ENCODE measurements around the gene MAGED4. TPM values are rescaled to one million over a fixed set of nuclear protein-coding genes. Genes with fewer than 3 reads are reported as not detected.
"Not testable (repeated sequence)": the region's sequence is repeated elsewhere in the genome, so short reads cannot be mapped to it uniquely, and the experiment has no call there.

The MAGED4 gene
- total RNA-seq = 1 to 10 TPM; 2.2 to 2.6 TPM
- 1 to 10 TPM in 1 of 2 donors, under 1 TPM in 1; 0.88 to 1.8 TPM for polyA plus RNA-seq
- long read RNA-seq, donor 1, partial matches to known transcripts = 0 of 1 reads
- long read RNA-seq, donor 1, other reads (novel, unspliced or antisense) = 0 of 1 reads
- long read RNA-seq, donor 2, partial matches to known transcripts = 1 of 7 reads
- long read RNA-seq, donor 2, other reads (novel, unspliced or antisense) = 0 of 7 reads

GRCh38 chrX:52184440-52185077, at the start of gene MAGED4:
Gene MAGED4, plus strand, starts transcription at chrX:52184888. Its CDS starts 1,035 bp downstream, at chrX:52185923.
- intact Hi-C loops (cut with DNase I); H3K27ac ChIP-seq (ENCODE audit: low read depth in 1 of 2, low read length in 2 of 2); H3K4me3 ChIP-seq (ENCODE audit: low read length in 2 of 2); DNase-seq; H3K27me3 ChIP-seq (ENCODE audit: control insufficient read depth in 1 of 2, insufficient read depth in 2 of 2, low read length in 1 of 2); H3K9me3 ChIP-seq (ENCODE audit: control insufficient read depth, low read length); H3K4me1 ChIP-seq (ENCODE audit: control insufficient read depth in 1 of 2, insufficient read depth in 2 of 2, low read length in 2 of 2); H3K36me3 ChIP-seq (ENCODE audit: control insufficient read depth in 1 of 2, insufficient read depth in 2 of 2, low read length in 1 of 2): not testable (repeated sequence)
- peak; percentile 16 for ATAC-seq (ENCODE audit: low FRiP score)
- WGBS, 2 donors = no CpG with 5 or more reads among the region's 40 CpGs

DNA sequence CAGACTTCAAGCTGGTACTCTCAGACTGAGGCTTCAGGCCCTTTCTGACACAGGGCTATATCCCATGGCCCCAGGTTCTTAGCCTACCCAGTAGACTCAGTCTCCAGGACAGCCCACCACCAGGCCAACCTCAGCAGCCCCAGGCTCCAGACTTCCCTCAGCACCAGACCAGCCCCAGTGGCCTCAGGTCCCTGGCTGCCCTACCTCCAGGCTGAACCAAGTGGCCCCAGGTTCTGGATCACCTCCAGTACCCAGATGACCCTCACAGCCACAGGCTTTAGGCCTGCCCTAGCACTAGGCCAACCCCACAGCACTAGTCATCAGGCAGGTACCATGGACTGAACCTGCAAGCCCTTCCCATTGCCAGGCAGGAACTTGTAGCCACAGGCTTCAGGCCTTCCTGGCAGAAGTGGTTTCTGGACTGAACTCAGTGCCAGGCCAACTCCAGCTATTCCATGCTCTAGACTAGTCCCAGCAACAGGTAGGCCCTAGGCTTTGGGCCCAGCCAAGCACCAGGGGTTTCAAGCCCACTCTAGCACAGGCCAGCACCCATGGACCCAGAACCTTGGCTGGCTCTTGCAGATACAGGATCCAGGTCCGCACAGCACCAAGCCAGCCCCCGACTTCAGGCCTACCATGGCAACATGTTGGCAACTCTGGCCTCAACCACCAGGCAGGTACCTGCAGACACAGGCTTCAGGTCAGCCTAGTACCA, 45.7 kb upstream of the MAGED4 start:
- ATAC-seq (ENCODE audit: low FRiP score) (no peak), DNase-seq (no peak)
- WGBS, 2 donors = 86 to 92% methylated on average over 2 of the region's 2 CpGs
- no peaks in the 10 kb centered on the region for H3K27me3 ChIP-seq (ENCODE audit: control insufficient read depth in 1 of 2, insufficient read depth in 2 of 2, low read length in 1 of 2)
- intact Hi-C loops (cut with DNase I) = no loop called here
- H3K9me3 ChIP-seq (ENCODE audit: control insufficient read depth, low read length) = no peaks in the 10 kb centered on the region
- H3K36me3 ChIP-seq (ENCODE audit: control insufficient read depth in 1 of 2, insufficient read depth in 2 of 2, low read length in 1 of 2) = no peaks in the 10 kb centered on the region
- no peak overlapping the region for H3K27ac ChIP-seq (ENCODE audit: low read depth in 1 of 2, low read length in 2 of 2)
- H3K4me1 ChIP-seq (ENCODE audit: control insufficient read depth in 1 of 2, insufficient read depth in 2 of 2, low read length in 2 of 2) = no peaks in the 10 kb centered on the region
- no peak overlapping the region for H3K4me3 ChIP-seq (ENCODE audit: low read length in 2 of 2)

GRCh38 chrX:52139545-52139895, 45.2 kb upstream of the MAGED4 start:
- DNase-seq (no peak), ATAC-seq (ENCODE audit: low FRiP score) (peak; percentile 11)
- Histone ChIP-seq H3K27me3 (ENCODE audit: control insufficient read depth in 1 of 2, insufficient read depth in 2 of 2, low read length in 1 of 2) (no peaks in the 10 kb centered on the region), H3K27ac (ENCODE audit: low read depth in 1 of 2, low read length in 2 of 2) (no peak overlapping the region), H3K36me3 (ENCODE audit: control insufficient read depth in 1 of 2, insufficient read depth in 2 of 2, low read length in 1 of 2) (no peaks in the 10 kb centered on the region), H3K4me3 (ENCODE audit: low read length in 2 of 2) (no peak overlapping the region), H3K9me3 (ENCODE audit: control insufficient read depth, low read length) (no peaks in the 10 kb centered on the region), H3K4me1 (ENCODE audit: control insufficient read depth in 1 of 2, insufficient read depth in 2 of 2, low read length in 2 of 2) (no peaks in the 10 kb centered on the region)
- intact Hi-C loops (cut with DNase I) = no loop called here

- DNase-seq (no peak), ATAC-seq (ENCODE audit: low FRiP score) (peak; percentile 26)
- no peaks in the 10 kb centered on the region for H3K27me3 ChIP-seq (ENCODE audit: control insufficient read depth in 1 of 2, insufficient read depth in 2 of 2, low read length in 1 of 2)
- H3K27ac ChIP-seq (ENCODE audit: low read depth in 1 of 2, low read length in 2 of 2) = no peak overlapping the region
- H3K9me3 ChIP-seq (ENCODE audit: control insufficient read depth, low read length) = no peaks in the 10 kb centered on the region
- H3K4me1 ChIP-seq (ENCODE audit: control insufficient read depth in 1 of 2, insufficient read depth in 2 of 2, low read length in 2 of 2) = no peaks in the 10 kb centered on the region
- intact Hi-C loops (cut with DNase I) = no loop called here
- no peaks in the 10 kb centered on the region for H3K36me3 ChIP-seq (ENCODE audit: control insufficient read depth in 1 of 2, insufficient read depth in 2 of 2, low read length in 1 of 2)
- WGBS, 2 donors = 38 to 72% methylated on average over 1 of the region's 1 CpG
- no peak overlapping the region for H3K4me3 ChIP-seq (ENCODE audit: low read length in 2 of 2)
These were observed 44.7 kb upstream of the MAGED4 start for GRCh38 chrX:52140020-52140419.

DNA sequence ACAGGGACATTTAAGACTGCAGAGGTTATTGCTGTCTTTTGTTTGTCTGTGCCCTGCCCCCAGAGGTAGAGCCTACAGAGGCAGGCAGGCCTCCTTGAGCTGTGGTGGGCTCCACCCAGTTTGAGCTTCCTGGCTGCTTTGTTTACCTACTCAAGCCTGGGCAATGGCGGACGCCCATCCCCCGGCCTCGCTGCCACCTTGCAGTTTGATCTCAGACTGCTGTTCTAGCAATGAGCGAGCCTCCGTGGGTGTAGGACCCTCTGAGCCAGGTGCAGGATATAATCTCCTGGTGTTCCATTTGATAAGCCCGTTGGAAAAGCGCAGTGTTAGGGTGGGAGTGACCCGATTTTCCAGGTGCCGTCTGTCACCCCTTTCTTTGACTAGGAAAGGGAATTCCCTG, 34.0 kb upstream of the MAGED4 start:
- H3K4me1 ChIP-seq (ENCODE audit: control insufficient read depth in 1 of 2, insufficient read depth in 2 of 2, low read length in 2 of 2); intact Hi-C loops (cut with DNase I); DNase-seq; H3K27ac ChIP-seq (ENCODE audit: low read depth in 1 of 2, low read length in 2 of 2); ATAC-seq (ENCODE audit: low FRiP score); H3K4me3 ChIP-seq (ENCODE audit: low read length in 2 of 2); H3K36me3 ChIP-seq (ENCODE audit: control insufficient read depth in 1 of 2, insufficient read depth in 2 of 2, low read length in 1 of 2); H3K27me3 ChIP-seq (ENCODE audit: control insufficient read depth in 1 of 2, insufficient read depth in 2 of 2, low read length in 1 of 2); H3K9me3 ChIP-seq (ENCODE audit: control insufficient read depth, low read length): not testable (repeated sequence)
- WGBS, 2 donors = 65 to 89% methylated on average over 10 of the region's 10 CpGs

GRCh38 chrX:52160140-52160539, 24.5 kb upstream of the MAGED4 start:
- intact Hi-C loops (cut with DNase I); H3K36me3 ChIP-seq (ENCODE audit: control insufficient read depth in 1 of 2, insufficient read depth in 2 of 2, low read length in 1 of 2); H3K27me3 ChIP-seq (ENCODE audit: control insufficient read depth in 1 of 2, insufficient read depth in 2 of 2, low read length in 1 of 2); H3K4me1 ChIP-seq (ENCODE audit: control insufficient read depth in 1 of 2, insufficient read depth in 2 of 2, low read length in 2 of 2); ATAC-seq (ENCODE audit: low FRiP score); H3K4me3 ChIP-seq (ENCODE audit: low read length in 2 of 2); H3K27ac ChIP-seq (ENCODE audit: low read depth in 1 of 2, low read length in 2 of 2); H3K9me3 ChIP-seq (ENCODE audit: control insufficient read depth, low read length); DNase-seq: not testable (repeated sequence)
- 58 to 80% methylated on average over 8 of the region's 8 CpGs for WGBS, 2 donors

DNA sequence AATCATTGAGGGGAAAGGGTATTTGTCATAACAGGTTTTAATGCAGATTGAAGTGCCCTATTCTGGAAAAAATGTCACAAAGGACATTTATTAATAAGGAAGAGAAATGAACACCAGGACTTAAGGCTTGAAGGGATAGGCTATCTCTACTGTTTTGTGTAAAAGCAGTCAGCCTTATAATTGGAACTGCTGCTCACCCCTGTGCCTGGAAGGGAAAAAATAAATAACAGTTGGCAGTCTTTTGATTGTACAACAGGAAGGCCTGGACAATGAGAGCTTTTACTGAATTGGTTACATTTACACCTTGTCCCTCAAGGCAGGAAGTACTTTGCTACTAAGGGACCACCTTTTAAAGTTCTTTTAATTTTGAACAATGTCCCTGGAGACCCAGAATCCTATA, 17.8 kb upstream of the MAGED4 start:
- H3K9me3 ChIP-seq (ENCODE audit: control insufficient read depth, low read length) = no peaks in the 10 kb centered on the region
- DNase-seq = no peak
- H3K4me3 ChIP-seq (ENCODE audit: low read length in 2 of 2) = no peak overlapping the region
- H3K4me1 ChIP-seq (ENCODE audit: control insufficient read depth in 1 of 2, insufficient read depth in 2 of 2, low read length in 2 of 2) = no peaks in the 10 kb centered on the region
- intact Hi-C loops (cut with DNase I) = no loop called here
- ATAC-seq (ENCODE audit: low FRiP score) = no peak
- no peaks in the 10 kb centered on the region for H3K36me3 ChIP-seq (ENCODE audit: control insufficient read depth in 1 of 2, insufficient read depth in 2 of 2, low read length in 1 of 2)
- no peaks in the 10 kb centered on the region for H3K27me3 ChIP-seq (ENCODE audit: control insufficient read depth in 1 of 2, insufficient read depth in 2 of 2, low read length in 1 of 2)
- H3K27ac ChIP-seq (ENCODE audit: low read depth in 1 of 2, low read length in 2 of 2) = no peak overlapping the region

DNA sequence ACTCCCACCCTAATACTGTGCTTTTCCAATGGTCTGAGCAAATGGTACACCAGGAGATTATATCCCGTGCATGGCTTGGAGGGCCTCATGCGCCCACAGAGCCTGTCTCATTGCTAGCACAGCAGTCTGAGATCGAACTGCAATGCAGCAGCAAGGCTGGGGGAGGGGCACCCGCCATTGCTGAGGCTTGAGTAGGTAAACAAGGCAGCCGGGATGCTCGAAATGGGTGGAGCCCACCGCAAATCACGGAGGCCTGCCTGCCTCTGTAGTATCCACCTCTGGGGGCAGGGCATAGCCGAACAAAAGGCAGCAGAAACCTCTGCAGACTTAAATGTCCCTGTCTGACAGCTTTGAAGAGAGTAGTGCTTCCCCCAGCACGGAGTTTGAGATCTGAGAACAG, 13.6 kb upstream of the MAGED4 start:
- intact Hi-C loops (cut with DNase I); DNase-seq; H3K4me3 ChIP-seq (ENCODE audit: low read length in 2 of 2): not testable (repeated sequence)

DNA sequence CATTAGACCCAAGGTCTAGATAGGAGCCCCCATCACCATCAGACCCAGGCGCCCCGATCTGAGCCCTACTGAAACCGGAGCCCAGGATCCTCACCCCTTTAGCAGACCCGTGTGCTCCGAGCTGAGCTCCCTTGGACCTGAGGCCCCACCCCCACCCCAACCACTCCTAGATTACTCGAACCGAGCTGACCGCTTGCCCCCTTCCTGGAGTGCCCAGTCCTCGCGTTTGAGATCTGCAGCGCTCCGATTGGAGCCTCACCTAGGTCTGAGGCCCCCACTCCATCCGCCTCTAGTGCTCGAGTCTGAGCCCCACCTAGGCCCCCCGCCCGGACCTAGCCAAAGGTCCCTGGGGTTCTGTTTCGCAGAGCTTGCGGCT, 378 bp downstream of the MAGED4 start:
- H3K36me3 ChIP-seq (ENCODE audit: control insufficient read depth in 1 of 2, insufficient read depth in 2 of 2, low read length in 1 of 2); H3K4me1 ChIP-seq (ENCODE audit: control insufficient read depth in 1 of 2, insufficient read depth in 2 of 2, low read length in 2 of 2); H3K27me3 ChIP-seq (ENCODE audit: control insufficient read depth in 1 of 2, insufficient read depth in 2 of 2, low read length in 1 of 2); H3K27ac ChIP-seq (ENCODE audit: low read depth in 1 of 2, low read length in 2 of 2); H3K4me3 ChIP-seq (ENCODE audit: low read length in 2 of 2); DNase-seq; intact Hi-C loops (cut with DNase I); H3K9me3 ChIP-seq (ENCODE audit: control insufficient read depth, low read length): not testable (repeated sequence)
- ATAC-seq (ENCODE audit: low FRiP score) = peak; percentile 5
- no CpG with 5 or more reads among the region's 18 CpGs for WGBS, 2 donors

More for the DNA sequence above, 13.6 kb upstream of the MAGED4 start:
- H3K36me3 ChIP-seq (ENCODE audit: control insufficient read depth in 1 of 2, insufficient read depth in 2 of 2, low read length in 1 of 2); H3K4me1 ChIP-seq (ENCODE audit: control insufficient read depth in 1 of 2, insufficient read depth in 2 of 2, low read length in 2 of 2); H3K27me3 ChIP-seq (ENCODE audit: control insufficient read depth in 1 of 2, insufficient read depth in 2 of 2, low read length in 1 of 2); H3K27ac ChIP-seq (ENCODE audit: low read depth in 1 of 2, low read length in 2 of 2); H3K9me3 ChIP-seq (ENCODE audit: control insufficient read depth, low read length); ATAC-seq (ENCODE audit: low FRiP score): not testable (repeated sequence)
- 72 to 79% methylated on average over 10 of the region's 10 CpGs for WGBS, 2 donors
